Common myeloid progenitor, CD34-positive (primary cell): ENCODE results near the gene ARPIN.

ENCODE experiments used
- CTCF ChIA-PET: fragments of 350-600 bp; sonication (Branson Sonifier 250); formaldehyde crosslinking; loops from one replicate; lab custom pipeline; 2021; ENCODE audit warnings: antibody characterized with exemption; lab: Charles Lee
- POLR2A ChIA-PET: fragments of 350-600 bp; sonication (Branson Sonifier 250); formaldehyde crosslinking; loops from one replicate; lab custom pipeline; 2021; ENCODE audit warnings: antibody characterized with exemption; lab: Charles Lee
- DNase-seq, 3 donors: peaks; one replicate each; pipeline versions ENCODE4 v3.0.0 to v3.0.0-alpha.2; 2013
- H3K27ac ChIP-seq, 2 experiments: 1 replicate in 1 of 2; 2 replicates in 1 of 2; pipeline ENCODE4 v1.7.0; 2013; ENCODE audit warnings: inconsistent platforms in 2 of 2, low read length in 2 of 2, mild to moderate bottlenecking in 2 of 2, low read depth in 1 of 2, moderate library complexity in 1 of 2; ENCODE audit not compliant: severe bottlenecking in 2 of 2, insufficient read depth in 1 of 2, poor library complexity in 1 of 2
- H3K27me3 ChIP-seq, 5 experiments: replicated peaks in 2 of 5; 1 replicate in 3 of 5; 2 replicates in 2 of 5; pipeline versions ENCODE4 v1.6.1 to v1.7.0; 2013; ENCODE audit warnings: low read length in 4 of 5, mild to moderate bottlenecking in 2 of 5, moderate library complexity in 2 of 5, inconsistent platforms in 1 of 5; ENCODE audit not compliant: insufficient read depth in 5 of 5, control insufficient read depth in 4 of 5
- H3K36me3 ChIP-seq, 4 experiments: 1 replicate in 2 of 4; 2 replicates in 2 of 4; pipeline versions ENCODE4 v1.6.1 to v1.7.0; 2013; ENCODE audit warnings: low read length in 3 of 4, control low read depth in 1 of 4, mild to moderate bottlenecking in 1 of 4; ENCODE audit not compliant: control insufficient read depth in 4 of 4, insufficient read depth in 4 of 4
- H3K4me1 ChIP-seq, 4 experiments: 1 replicate in 3 of 4; 2 replicates in 1 of 4; pipeline versions ENCODE4 v1.6.1 to v1.7.1; 2013; ENCODE audit warnings: low read length in 3 of 4, mild to moderate bottlenecking in 3 of 4, control low read depth in 1 of 4, inconsistent platforms in 1 of 4, moderate library complexity in 1 of 4; ENCODE audit not compliant: control insufficient read depth in 4 of 4, insufficient read depth in 4 of 4; ENCODE audit errors: control extremely low read depth in 1 of 4
- H3K4me3 ChIP-seq, 7 experiments: 1 replicate in 4 of 7; 2 replicates in 3 of 7; pipeline versions ENCODE4 v1.5.1 to v1.7.0; 2013; ENCODE audit warnings: mild to moderate bottlenecking in 7 of 7, low read length in 6 of 7, moderate library complexity in 6 of 7, inconsistent platforms in 2 of 7, low read depth in 2 of 7, control low read depth in 1 of 7; ENCODE audit not compliant: insufficient read depth in 4 of 7, control insufficient read depth in 1 of 7; ENCODE audit errors: extremely low read depth in 1 of 7
- H3K9me3 ChIP-seq, 5 experiments: 1 replicate in 4 of 5; 2 replicates in 1 of 5; pipeline versions ENCODE4 v1.6.1 to v1.7.1; 2013; ENCODE audit warnings: low read length in 4 of 5, mild to moderate bottlenecking in 2 of 5, inconsistent platforms in 1 of 5, low read depth in 1 of 5, moderate library complexity in 1 of 5; ENCODE audit not compliant: control insufficient read depth in 4 of 5, insufficient read depth in 2 of 5; ENCODE audit errors: control extremely low read depth in 1 of 5
- WGBS: methylation state at CpG from one replicate; pipeline ENCODE4 v1.1.5; 2013; ENCODE audit not compliant: insufficient coverage; 5-methylcytosine and 5-hydroxymethylcytosine counted together

The ARPIN gene

DNA sequence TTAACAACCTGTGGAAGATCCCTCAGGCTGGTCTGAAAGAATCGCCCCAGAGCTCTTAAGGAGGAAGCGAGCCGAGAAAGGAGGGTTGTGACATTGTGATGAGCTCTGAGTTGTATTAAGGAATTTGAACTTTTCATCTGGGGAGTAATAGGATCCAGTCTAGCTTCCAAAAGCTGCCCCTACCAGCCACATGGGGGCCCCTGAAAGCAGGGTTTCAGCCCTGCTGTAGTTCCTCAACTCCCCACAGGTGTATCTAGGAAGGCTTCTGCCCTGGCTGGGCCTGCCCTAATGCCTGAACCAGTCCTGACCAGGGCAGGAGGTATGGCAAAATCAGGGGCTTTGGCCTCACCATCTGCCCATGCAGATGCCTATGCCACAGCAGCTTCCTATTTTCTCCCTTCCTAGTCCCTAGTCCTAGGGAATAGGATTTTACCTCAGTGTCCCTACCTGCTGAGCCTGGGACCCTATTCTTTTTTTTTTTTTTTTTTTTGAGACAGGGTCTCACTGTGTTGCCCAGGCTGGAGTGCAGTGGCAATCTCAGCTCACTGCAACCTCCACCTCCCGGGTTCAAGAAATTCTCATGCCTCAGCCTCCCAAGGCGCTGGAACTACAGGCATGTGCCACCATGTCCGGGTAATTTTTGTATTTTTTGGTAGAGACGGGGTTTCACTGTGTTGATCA lies 14.0 kb downstream of the ARPIN start:
- no peak overlapping the region for H3K4me3 ChIP-seq
- peaks cover 0 to 9% (median 6%) of the 10 kb centered on the region in 4 experiments for H3K4me1 ChIP-seq
- H3K36me3 ChIP-seq: no peaks in the 10 kb centered on the region
- ChIA-PET POLR2A (no interaction called here), CTCF (interaction anchor here (0.6 to 3.5 kb wide), 26 partner anchors 11 to 201 kb away, joined by 3 to 27 read pairs (median 4); partner anchors contain the start of gene ARPIN)
- H3K9me3 ChIP-seq: no peaks in the 10 kb centered on the region
- 100% methylated on average over 4 of the region's 7 CpGs for WGBS
- DNase-seq: peak; percentile 67 to 81 (median 79)
- H3K27me3 ChIP-seq: no peaks in the 10 kb centered on the region
- no peak overlapping the region for H3K27ac ChIP-seq

DNA sequence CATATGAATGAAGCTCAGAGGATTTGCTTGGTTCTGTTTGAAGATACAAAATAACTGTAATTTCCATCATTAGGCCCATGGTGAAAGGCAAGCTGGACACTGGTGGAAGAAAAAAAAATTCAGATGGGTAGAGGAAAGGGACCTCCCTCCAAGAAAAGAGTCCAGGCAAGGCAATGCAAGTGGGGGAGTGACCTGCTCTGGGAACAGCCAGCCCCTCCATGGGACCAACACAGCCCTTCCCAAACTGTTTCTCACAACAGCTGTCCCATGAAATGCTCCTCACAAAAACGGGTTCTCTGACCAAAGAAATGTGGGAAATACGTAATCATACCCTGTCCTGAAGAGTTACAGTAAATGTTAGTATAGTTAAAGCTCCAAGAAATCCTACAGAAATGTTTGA lies 14.6 kb downstream of the ARPIN start:
- Histone ChIP-seq H3K9me3 (no peaks in the 10 kb centered on the region), H3K27ac (no peak overlapping the region), H3K27me3 (no peaks in the 10 kb centered on the region), H3K4me3 (no peak overlapping the region), H3K36me3 (no peaks in the 10 kb centered on the region), H3K4me1 (peaks cover 3 to 11% (median 8%) of the 10 kb centered on the region in 4 experiments)
- 93% methylated on average over 2 of the region's 2 CpGs for WGBS
- no peak for DNase-seq
- ChIA-PET POLR2A (no interaction called here), CTCF (interaction anchor here (0.6 to 3.5 kb wide), 25 partner anchors 8 to 202 kb away, joined by 3 to 27 read pairs (median 3); partner anchors contain the start of gene ARPIN)

DNA sequence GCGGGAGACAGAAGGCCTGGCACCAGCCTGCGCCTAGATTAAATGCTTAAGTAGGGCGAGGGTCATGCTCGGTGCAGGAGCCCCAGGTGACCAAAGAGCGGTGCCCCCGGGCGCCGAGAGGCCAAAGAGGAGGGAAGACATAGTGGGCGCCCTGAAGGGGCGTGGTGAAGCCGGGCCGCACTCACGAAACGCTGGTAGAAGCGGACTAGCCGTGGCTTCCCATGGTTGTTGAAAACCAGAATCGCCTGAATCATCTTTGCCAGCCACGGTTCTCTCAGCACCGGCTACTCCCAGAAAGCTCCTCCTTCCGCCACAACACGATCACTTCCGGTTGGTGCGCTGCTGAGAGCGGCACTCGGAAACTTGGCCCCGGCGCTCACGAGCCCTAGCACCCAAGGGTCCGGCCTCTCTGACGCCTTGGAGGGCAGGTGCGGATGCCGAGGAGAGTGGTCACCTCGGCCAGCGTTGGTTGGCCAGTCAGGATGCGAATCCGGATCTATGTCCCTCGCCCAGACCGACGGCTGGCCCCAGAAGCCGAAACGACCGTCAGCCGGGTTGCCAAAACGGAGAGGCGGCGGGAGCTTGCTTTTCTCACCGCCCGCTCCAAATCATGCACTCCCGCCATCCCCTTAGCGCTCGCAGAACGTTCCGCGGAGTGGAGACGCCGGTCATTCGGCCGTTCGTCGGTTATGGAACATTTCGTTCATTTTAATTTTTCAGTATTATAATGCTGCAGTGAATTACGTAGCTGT lies 18.9 kb downstream of the ARPIN start, which contains the start of gene AP3S2:
AP3S2 (minus strand) TSS at position 299 of the 752 bp plus-strand sequence; CDS start at position 254, 45 bp downstream.
- 0% methylated on average over 55 of the region's 62 CpGs for WGBS
- peak; percentile 95 to 96 (median 96) for DNase-seq
- H3K27me3 ChIP-seq: no peaks in the 10 kb centered on the region
- H3K9me3 ChIP-seq: no peaks in the 10 kb centered on the region
- CTCF ChIA-PET: interaction anchor here (0.7 to 1.8 kb wide), 6 partner anchors 65 to 177 kb away, joined by 3 to 7 read pairs (median 3); no protein-coding TSS in a partner anchor
- peaks cover 0 to 3% (median 1%) of the 10 kb centered on the region in 4 experiments for H3K36me3 ChIP-seq
- H3K4me1 ChIP-seq: peaks cover 7 to 18% (median 11%) of the 10 kb centered on the region in 4 experiments
- H3K27ac ChIP-seq: peak within 1 kb of the TSS; percentile 92 to 96
- POLR2A ChIA-PET: interaction anchor here (0.7 to 1.3 kb wide), 4 partner anchors 116 to 207 kb away, joined by 3 to 4 read pairs (median 3); no protein-coding TSS in a partner anchor
- peak within 1 kb of the TSS; percentile 66 to 98 (median 95) for H3K4me3 ChIP-seq

DNA sequence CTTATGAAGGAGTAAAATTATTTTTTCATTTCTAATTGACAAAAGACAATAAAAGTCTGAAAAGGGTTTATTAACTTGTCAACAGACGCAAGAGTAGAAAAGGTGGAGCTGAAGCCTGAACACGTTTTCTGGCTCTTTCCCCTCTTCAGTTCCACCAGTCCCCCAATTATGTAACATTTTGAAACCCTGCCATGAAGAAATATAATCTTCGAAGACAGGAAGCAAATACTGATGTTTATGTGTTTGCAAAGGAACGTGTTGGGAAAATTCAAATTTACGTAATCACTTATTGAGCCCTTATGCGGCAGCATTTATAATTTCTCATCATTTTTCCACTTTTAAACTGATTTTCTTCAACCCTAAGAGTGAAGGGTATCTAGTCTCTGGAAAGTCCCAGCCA lies 19.7 kb downstream of the ARPIN start:
- ChIA-PET CTCF (interaction anchor here (1.1 to 1.5 kb wide), 2 partner anchors 66 to 152 kb away, joined by 3 read pairs; no protein-coding TSS in a partner anchor), POLR2A (interaction anchor here (0.5 kb wide), 1 partner anchor 141 kb away, joined by 4 read pairs; no protein-coding TSS in a partner anchor)
- H3K36me3 ChIP-seq: peaks cover 3 to 10% (median 8%) of the 10 kb centered on the region in 4 experiments
- no CpG with 5 or more reads among the region's 6 CpGs for WGBS
- H3K27ac ChIP-seq: peak overlapping the region; percentile 92 to 96
- H3K4me1 ChIP-seq: peaks cover 7 to 18% (median 11%) of the 10 kb centered on the region in 4 experiments
- H3K9me3 ChIP-seq: no peaks in the 10 kb centered on the region
- peak in 2 of 3 donors; percentile 13 to 21 for DNase-seq
- no peaks in the 10 kb centered on the region for H3K27me3 ChIP-seq
- H3K4me3 ChIP-seq: peak overlapping the region in 6 of 7 experiments; percentile 87 to 98 (median 96)

DNA sequence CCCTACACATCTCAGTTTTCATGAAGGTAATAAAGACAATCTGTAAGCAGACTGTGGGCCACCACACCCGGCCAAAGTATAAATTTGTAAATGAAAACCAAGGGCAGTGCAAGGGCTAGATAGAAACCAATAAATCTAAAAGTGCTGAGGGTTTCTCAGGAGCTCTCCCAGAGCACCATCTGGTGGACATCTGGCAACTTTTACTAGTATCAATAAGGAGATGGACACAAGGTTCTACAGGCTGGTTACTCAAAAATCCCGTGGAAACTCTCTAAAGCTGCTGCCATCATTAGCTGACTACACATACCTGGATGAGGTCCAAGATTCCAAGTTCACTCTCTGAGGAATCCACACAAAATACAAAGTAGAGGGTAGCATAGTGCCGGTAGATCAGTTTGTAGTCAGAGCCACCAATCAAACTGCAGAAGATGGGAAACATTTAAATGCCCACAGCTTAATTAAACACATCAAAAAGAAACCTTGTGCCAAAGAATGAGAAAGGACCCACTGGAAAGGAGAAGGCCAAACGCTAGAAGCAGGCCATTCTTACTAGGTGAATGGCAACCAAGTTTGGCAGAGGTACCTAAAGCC lies 24.4 kb downstream of the ARPIN start:
- no peaks in the 10 kb centered on the region for H3K27me3 ChIP-seq
- H3K4me3 ChIP-seq: no peak overlapping the region
- H3K9me3 ChIP-seq: no peaks in the 10 kb centered on the region
- no peak overlapping the region for H3K27ac ChIP-seq
- peaks cover 13 to 36% (median 25%) of the 10 kb centered on the region in 4 experiments for H3K36me3 ChIP-seq
- ChIA-PET CTCF (interaction anchor here (0.6 to 6.0 kb wide), 19 partner anchors 10 to 243 kb away, joined by 3 to 57 read pairs (median 3); partner anchors contain the start of gene ARPIN), POLR2A (no interaction called here)
- DNase-seq: peak; percentile 46 to 72 (median 58)
- H3K4me1 ChIP-seq: peaks cover 3 to 8% (median 6%) of the 10 kb centered on the region in 4 experiments
- WGBS: 90% methylated on average over 2 of the region's 4 CpGs

DNA sequence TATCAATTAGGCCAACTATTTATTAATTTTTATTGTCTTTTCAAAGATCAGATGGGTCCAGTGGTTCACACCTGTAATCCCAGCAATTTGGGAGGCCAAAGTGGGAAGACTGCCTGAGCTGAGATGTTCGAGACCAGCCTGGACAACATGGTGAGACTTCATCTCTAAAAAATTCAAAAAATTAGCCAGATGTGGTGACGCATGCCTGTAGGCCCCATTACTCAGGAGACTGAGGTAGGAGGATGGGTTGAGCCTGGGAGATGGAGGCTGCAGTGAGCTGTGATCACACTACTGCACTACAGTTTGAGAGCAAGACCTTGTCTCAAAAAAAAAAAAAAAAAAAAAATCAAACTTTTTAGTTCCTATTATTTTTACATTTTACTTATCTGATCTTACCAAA lies 27.1 kb downstream of the ARPIN start:
- no peaks in the 10 kb centered on the region for H3K4me1 ChIP-seq
- no peak for DNase-seq
- H3K36me3 ChIP-seq: peaks cover 17 to 42% (median 30%) of the 10 kb centered on the region in 4 experiments
- no peaks in the 10 kb centered on the region for H3K9me3 ChIP-seq
- no peak overlapping the region for H3K27ac ChIP-seq
- POLR2A ChIA-PET: no interaction called here
- H3K4me3 ChIP-seq: no peak overlapping the region
- WGBS: 100% methylated on average over 2 of the region's 2 CpGs
- no peaks in the 10 kb centered on the region for H3K27me3 ChIP-seq
- CTCF ChIA-PET: interaction anchor here (0.9 to 6.0 kb wide), 5 partner anchors 14 to 200 kb away, joined by 3 to 51 read pairs (median 5); no protein-coding TSS in a partner anchor
